Ovary (tissue), 3 donors: ENCODE data around the gene BAIAP3.

ENCODE experiments used
- POLR2A ChIP-seq: fragments of 450-650 bp; IDR thresholded peaks from one replicate; pipeline ENCODE4 v1.6.1; 2017; ENCODE audit warnings: antibody characterized with exemption, mild to moderate bottlenecking, moderate library complexity
- TF ChIP-seq, protein P1 (sequence below), 3 donors: fragments of 450-650 bp in 2 of 3; fragments of 200-600 bp in 1 of 3; IDR thresholded peaks; one replicate each; pipeline versions ENCODE4 v1.5.1 to v1.8.0; 2016 to 2022; ENCODE audit warnings: antibody characterized with exemption in 3 of 3, mild to moderate bottlenecking in 1 of 3
- donor health status: DM: no; HTN: no; CAD: no.

DNA sequence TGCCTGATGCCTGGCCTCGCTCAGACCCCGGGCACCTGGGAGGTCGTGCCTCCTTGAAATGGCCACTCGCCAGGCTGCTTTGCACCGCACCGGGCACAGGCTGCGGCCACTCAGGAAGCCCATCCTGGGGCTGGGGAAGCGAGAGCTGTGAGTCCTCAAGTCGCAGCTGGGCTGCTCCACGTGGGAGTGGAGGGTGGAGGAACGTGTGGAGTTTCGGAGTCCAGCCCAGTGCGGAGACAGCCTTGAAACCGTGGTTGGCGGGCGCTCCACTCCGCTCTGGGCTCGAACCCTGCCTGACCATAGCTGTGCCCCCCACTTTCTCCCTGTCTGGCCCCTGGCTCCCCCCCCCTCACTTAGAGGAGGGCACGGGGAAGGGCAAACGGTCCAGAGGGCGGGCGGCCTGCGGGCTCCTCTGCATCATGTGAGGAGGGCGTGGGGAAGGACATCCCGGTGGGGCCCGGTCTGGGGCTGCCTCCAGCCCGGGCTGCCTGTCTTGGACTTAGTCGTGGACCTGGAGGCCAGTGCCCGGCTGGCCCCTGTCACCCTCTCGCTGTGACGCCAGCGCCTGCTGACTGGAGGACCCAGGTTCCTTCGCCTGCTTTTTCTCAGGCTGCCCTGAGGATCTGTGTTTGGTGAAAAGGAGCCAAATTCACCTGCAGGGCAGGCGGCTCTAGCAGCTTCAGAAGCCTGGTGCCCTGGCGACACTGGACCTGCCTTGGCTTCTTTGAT lies 21.5 kb upstream of the BAIAP3 start:
- TF ChIP-seq POLR2A: no peak
- TF ChIP-seq, protein P1, sequence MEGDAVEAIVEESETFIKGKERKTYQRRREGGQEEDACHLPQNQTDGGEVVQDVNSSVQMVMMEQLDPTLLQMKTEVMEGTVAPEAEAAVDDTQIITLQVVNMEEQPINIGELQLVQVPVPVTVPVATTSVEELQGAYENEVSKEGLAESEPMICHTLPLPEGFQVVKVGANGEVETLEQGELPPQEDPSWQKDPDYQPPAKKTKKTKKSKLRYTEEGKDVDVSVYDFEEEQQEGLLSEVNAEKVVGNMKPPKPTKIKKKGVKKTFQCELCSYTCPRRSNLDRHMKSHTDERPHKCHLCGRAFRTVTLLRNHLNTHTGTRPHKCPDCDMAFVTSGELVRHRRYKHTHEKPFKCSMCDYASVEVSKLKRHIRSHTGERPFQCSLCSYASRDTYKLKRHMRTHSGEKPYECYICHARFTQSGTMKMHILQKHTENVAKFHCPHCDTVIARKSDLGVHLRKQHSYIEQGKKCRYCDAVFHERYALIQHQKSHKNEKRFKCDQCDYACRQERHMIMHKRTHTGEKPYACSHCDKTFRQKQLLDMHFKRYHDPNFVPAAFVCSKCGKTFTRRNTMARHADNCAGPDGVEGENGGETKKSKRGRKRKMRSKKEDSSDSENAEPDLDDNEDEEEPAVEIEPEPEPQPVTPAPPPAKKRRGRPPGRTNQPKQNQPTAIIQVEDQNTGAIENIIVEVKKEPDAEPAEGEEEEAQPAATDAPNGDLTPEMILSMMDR (IDR thresholded peaks at IDR 0.05): no peak
